22Rv1 (cell line): ENCODE measurements around the gene RNASE9.
A peak's percentile ranks its signal among the peaks of the same experiment; 100 is the strongest.

Experiments
- H3K27ac ChIP-seq: fragments of 450-650 bp; 2 replicates; pipeline ENCODE4 v1.5.1; 2017
- ZFX ChIP-seq: fragments of 450-650 bp; IDR thresholded peaks from 2 replicates; pipeline ENCODE4 v1.6.1; 2017; ENCODE audit warnings: antibody characterized with exemption, borderline replicate concordance
- TF ChIP-seq, protein P1 (sequence below): fragments of 450-650 bp; IDR thresholded peaks from 2 replicates; pipeline ENCODE4 v1.5.1; 2017; ENCODE audit warnings: mild to moderate bottlenecking

The RNASE9 gene

DNA sequence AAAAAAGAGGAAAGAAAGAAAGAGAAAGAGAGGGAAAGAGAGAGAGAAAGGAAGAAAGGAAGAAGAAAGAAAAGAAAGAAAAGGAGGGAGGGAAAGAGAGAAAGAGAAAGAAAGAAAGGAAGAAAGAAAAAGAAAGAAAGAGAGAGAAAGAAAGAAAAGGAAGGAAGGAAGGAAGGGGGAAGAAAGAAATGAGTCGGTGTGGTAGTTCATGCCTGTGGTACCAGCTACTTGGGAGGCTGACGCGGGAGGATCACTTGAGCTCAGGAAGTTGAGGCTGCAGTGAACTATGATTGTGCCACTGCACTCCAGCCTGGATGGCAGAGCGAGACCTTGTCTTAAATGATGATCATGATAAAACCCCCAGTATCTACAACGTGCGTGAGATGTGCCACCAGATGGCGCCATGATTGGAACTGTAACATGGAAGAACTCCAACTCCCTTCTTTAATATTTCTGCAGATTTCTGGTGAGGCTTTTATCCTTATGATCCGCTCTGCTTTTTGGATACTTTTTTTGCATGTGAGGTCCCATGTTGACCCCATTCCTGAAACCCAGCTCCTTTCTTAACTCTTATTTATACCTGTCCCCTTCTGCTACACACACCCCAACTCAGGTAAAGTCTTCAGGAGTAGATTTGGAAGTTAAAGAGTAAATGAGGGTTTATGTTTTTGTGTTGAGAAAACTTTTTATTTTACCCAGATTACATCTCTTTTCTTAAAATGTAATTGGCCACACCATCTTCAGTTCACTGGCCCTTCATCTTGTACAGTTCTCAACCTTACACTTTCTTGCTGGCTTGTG, 29.9 kb downstream of the RNASE9 start:
- TF ChIP-seq ZFX: no peak
- TF ChIP-seq, protein P1, sequence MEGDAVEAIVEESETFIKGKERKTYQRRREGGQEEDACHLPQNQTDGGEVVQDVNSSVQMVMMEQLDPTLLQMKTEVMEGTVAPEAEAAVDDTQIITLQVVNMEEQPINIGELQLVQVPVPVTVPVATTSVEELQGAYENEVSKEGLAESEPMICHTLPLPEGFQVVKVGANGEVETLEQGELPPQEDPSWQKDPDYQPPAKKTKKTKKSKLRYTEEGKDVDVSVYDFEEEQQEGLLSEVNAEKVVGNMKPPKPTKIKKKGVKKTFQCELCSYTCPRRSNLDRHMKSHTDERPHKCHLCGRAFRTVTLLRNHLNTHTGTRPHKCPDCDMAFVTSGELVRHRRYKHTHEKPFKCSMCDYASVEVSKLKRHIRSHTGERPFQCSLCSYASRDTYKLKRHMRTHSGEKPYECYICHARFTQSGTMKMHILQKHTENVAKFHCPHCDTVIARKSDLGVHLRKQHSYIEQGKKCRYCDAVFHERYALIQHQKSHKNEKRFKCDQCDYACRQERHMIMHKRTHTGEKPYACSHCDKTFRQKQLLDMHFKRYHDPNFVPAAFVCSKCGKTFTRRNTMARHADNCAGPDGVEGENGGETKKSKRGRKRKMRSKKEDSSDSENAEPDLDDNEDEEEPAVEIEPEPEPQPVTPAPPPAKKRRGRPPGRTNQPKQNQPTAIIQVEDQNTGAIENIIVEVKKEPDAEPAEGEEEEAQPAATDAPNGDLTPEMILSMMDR: peak; percentile 89
- no peak overlapping the region for H3K27ac ChIP-seq

- TF ChIP-seq ZFX: no peak
- TF ChIP-seq, protein P1: no peak
- H3K27ac ChIP-seq: no peak overlapping the region
Observed at GRCh38 chr14:20529806-20530205, 31.0 kb downstream of the RNASE9 start.

DNA sequence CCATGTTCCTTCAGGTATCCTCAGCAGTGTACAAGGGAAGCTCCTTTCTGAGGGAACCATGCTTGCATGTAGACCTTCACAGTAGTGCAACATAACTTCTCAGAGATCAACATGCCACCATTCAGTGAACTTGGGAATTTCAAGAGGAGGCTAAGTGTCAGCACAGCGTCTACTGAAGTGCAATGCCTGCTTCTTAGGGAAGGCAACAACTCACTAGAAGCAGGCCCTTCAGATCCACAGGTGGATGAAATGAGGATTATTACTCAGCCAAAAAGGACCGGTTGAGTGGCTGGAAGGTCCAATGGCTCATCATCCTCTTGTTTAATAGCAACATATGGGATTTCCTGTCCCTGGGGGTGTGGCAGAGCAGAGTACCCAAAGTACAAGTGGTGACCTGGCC, 36.8 kb downstream of the RNASE9 start:
- H3K27ac ChIP-seq: no peak overlapping the region
- TF ChIP-seq ZFX: no peak
- TF ChIP-seq, protein P1: no peak

DNA sequence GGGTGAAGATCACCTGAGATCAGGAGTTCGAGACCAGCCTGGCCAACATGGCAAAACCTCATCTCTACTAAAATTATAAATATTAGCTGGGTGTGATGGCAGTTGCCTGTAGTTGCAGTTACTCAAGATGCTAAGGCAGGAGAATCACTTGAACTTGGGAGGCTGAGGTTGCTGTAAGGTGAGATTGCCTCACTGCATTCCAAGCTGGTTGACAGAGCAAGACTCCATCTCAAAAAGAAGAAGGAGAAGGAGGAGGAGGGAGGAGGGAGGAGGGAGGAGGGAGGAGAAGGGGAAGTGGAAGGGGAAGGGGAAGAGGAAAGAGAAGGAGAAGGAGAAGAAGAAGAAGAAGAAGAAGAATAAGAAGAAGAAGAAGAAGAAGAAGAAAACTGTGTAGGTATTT, 38.5 kb downstream of the RNASE9 start:
- TF ChIP-seq, protein P1: no peak
- no peak for TF ChIP-seq ZFX
- no peak overlapping the region for H3K27ac ChIP-seq

GRCh38 chr14:20516921-20517320, 43.9 kb downstream of the RNASE9 start:
- no peak for TF ChIP-seq ZFX
- TF ChIP-seq, protein P1: no peak
- no peak overlapping the region for H3K27ac ChIP-seq

GRCh38 chr14:20515846-20516245, 45.0 kb downstream of the RNASE9 start:
- H3K27ac ChIP-seq: no peak overlapping the region
- no peak for TF ChIP-seq ZFX
- TF ChIP-seq, protein P1: no peak

- H3K27ac ChIP-seq: no peak overlapping the region
- TF ChIP-seq ZFX: no peak
- TF ChIP-seq, protein P1: no peak
Observed at GRCh38 chr14:20512177-20512905, 48.5 kb downstream of the RNASE9 start.
